Activated gamma-delta T cell (primary cell): ENCODE data around the gene UNC93A.

Experiments
- DNase-seq: peaks from one replicate; lab custom pipeline; 2025; lab: John Stamatoyannopoulos, UW

The UNC93A gene

GRCh38 chr6:167293088-167293589, 2.0 kb downstream of the UNC93A start:
- DNase-seq: no peak

- no peak for DNase-seq
Measured at GRCh38 chr6:167293590-167294091, 2.5 kb downstream of the UNC93A start.

DNA sequence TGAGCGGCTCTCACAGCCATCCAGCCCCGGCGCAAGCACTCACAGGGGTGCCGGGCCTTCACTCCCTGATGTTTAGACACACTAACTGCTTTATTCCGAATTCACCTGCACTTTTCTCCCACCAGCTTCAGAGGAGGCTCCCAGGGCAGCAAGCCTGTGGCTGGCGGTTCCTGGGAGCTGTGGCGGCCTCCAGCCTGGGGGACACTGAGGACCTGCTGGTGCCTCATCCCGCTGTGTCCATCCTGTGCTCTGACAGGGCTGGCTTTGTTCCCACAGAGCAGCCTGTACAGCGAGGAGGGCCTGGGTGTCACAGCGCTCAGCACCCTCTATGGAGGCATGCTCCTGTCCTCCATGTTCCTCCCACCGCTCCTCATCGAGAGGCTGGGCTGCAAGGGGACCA, 3.1 kb downstream of the UNC93A start:
- no peak for DNase-seq

DNA sequence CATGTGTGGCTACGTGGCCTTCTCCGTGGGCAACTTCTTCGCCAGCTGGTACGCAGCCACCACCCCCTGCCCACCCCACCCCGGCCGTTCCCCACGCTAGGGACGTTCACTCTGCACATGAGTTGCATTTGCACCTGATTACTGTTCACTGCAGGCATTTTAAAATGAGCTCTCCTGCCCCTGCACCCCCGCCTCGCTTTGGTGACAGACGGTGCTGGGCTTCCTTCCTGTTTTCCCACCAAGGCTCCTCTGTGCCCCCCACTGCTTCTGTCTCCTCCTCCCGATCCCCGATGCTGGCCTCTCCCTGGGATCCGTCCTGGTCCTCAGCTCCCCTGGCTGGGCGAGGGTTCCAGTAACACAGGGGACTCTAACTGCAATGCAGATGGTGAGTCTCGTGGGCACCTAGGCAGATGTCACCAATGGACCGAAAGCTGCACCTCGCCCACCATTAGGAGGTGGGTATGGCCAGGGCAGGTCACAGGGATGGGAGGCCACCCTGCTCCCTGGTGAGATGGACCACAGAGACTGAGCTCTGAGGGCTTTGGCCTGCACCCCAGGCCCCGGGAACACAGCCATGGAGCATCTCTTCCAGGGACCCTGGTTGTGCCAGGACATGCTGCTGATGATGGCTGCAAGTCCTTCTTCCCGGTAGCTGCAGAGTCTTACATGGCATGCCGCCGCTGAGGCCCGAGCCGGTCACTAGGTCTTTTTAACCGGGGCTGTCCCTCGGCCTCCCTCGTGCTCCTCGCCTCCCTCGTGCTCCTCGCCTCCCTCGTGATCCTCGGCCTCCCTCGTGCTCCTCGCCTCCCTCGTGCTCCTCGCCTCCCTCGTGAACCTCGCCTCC, 3.8 kb downstream of the UNC93A start:
- DNase-seq: no peak

- no peak for DNase-seq
Measured at GRCh38 chr6:167295495-167296292, 4.6 kb downstream of the UNC93A start.

- DNase-seq: no peak
Measured at GRCh38 chr6:167296293-167296690, 5.2 kb downstream of the UNC93A start.

DNA sequence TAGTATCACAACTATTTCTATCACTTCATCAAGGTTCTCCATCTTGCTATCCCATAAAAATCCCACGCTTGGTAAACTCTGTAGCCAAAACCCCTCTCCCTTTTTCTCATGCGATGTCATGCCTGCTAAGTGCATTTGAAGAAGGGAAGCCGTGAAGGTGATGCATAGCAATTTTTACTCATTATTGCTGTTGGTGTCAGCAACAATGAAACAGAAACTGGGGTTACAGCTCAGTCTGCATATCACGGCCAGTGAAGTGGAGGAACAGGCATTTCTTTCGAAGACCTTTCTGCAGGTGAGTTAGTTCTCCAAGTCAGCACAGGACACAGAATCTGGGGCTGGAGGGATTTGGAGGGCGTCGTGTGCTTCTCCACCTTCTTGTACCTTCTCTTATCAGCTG, 5.8 kb downstream of the UNC93A start:
- DNase-seq: no peak

DNA sequence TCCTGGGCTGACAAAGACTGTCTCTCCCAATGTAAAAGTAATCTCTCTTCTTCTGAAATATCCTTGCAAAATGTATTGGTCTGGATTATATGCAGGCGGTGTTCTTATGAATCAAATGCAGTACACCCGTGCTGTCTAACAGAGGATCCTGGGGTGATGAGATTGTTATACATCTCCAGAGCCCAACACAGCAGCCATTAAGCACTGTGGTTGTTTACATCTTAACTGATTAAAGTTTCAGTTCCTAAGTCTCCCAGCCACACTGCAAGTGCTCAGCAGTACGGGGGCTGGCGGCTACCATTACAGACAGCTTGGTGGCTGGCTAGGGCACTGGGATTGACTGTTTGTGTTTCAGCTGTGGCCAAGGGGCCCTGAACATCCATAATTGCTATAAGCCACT, 7.0 kb downstream of the UNC93A start:
- no peak for DNase-seq

GRCh38 chr6:167299641-167300308, 8.7 kb downstream of the UNC93A start:
- DNase-seq: no peak

DNA sequence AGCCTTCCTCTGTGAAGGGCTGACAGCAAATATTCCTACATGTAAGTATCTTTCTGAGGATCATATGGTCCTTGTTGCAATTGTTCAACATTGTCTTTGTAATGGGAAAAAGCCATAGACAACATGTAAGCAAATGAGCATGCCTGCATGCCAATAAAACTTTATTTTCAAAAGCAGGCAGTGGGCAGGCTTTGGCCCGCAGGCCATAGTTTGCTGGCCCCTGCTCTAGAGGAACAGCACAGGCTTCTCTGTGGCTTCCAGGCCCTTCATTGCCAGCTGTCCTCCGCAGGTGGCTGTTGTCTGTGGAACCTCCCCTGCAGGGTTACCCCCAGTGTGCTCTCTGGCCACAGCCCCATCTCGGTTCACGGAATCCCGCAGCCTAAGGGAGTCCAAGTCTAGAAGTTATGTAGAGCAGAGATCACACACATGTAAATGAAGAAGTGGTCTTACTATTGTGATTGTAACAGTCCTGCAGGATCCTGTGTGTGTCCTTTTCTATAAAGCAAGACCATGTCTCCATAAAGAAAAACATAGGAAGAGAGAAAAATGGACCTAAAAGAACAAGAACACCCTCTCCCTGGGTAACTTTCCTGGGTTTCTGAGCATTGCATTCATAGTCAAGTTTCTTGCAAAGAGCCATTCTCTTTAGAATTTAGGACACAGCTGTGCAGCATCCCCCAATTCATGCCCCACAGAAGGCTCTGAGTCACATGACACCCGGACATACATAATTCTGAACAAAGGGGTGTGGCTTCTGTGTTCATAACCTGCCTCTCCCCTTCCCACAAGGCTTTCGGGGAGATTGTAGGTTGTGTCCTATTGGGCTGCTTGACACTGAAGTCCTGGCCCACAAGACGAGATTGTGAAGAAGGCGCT, 10.0 kb downstream of the UNC93A start:
- no peak for DNase-seq

GRCh38 chr6:167302074-167302473, 11.0 kb downstream of the UNC93A start:
- DNase-seq: no peak

DNA sequence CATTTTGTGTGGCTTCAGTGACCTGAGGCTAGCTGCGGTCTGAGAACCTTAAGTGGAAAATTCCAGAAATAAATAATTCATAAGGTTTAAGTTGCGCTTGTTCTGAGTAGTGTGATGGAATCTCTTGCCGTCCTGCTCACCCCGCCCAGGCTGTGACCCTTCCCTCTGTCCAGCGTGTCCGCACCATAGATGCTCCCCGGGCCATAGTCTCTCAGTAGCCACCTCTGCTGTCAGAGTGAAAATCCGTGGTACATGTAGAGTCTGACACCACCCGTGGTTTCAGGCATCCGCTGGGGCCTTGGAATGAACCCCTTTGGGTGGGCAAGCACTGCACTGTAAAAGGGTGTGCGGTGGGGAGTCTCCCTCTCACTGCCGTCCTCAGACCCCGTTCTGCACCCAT, 11.7 kb downstream of the UNC93A start:
- DNase-seq: no peak

DNA sequence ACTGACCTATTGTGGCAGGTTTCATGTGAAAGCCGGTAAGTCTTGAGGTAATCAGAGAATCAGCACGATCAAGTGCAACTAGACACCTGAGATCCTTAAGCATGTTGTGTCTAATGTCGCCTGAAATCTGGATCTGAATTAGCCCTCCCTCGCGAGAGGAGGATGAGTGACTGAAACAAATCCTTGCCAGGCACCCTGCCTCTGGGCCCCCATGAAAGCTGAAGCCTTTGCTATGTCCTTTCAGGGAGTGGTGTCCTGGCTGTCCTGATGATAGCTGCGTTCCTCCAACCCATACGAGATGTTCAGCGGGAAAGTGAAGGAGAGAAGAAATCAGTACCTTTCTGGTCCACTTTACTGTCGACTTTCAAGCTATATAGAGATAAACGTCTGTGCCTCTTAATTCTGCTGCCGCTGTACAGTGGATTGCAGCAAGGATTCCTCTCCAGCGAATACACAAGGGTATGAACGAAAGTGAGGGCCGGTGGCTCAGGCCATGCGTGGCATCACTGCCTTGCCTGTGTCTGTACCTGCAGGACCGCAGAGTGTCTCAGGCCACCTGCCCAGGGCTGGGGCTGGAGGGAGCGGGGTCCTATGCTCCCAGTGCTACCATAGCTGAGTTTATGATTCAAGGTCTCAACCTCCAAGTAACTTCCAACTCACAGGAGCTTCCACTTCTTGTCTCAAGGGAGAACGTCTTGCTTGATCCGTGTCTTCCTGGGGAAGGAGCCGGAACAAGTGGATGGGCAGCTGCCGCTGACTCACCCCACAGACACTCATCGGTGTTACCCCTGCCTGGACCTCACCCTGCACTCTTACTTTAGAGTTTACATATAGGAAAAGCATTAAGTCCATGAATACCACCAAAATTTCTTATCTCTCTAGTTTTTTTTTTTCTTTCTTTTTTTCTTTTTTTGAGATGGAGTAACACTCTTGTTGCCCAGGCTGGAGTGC, 12.8 kb downstream of the UNC93A start:
- DNase-seq: no peak

- DNase-seq: no peak
Measured at GRCh38 chr6:167304912-167305311, 13.8 kb downstream of the UNC93A start.

GRCh38 chr6:167305796-167306195, 14.7 kb downstream of the UNC93A start:
- no peak for DNase-seq

GRCh38 chr6:167306401-167306998, 15.4 kb downstream of the UNC93A start:
- DNase-seq: no peak

DNA sequence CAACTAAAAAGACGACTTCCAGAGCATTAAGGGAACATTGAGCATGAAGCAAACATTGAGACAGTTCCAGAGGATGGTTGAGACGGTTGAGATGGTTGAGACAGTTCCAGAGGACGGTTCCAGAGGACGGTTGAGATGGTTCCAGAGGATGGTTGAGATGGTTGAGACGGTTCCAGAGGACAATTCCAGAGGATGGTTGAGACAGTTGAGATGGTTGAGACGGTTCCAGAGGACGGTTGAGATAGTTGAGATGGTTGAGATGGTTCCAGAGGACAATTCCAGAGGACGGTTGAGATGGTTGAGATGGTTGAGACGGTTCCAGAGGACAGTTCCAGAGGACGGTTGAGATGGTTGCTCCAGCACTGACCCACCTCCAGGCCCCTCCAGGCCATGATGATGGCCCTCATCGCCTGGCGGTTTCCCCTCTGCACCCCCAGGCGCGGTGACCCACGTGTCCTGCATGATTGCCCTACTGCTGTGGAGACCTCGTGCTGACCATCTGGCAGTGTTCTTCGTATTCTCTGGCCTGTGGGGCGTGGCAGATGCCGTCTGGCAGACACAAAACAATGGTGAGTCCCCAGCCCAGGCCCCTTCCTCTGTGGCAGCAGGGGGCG, 16.3 kb downstream of the UNC93A start:
- DNase-seq: no peak

DNA sequence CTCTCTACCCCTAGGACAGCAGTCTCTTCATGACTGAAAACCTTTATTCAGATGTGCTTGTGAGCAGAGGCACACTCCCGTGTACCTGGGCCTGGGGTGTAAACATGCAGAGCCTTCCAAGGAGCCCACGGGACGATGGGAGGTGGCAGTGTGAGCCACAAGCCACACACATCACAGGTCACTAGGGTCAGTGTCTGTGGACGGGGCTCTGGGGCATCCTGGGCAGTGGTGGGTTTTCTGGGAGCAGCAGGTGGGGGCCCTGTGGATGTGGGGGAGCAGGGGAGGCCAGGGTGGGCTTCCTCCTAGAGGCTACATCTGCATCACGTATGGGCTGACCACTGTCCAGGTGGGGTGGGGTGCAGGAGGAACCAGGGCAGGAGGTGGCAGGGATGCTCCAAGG, 17.1 kb downstream of the UNC93A start:
- no peak for DNase-seq
